ENCODE results near the gene SLC25A39.
"Not testable (repeated sequence)": the region's sequence is repeated elsewhere in the genome, so short reads cannot be mapped to it uniquely, and the experiment has no call there.

SLC25A39 gene

GRCh38 chr17:44353672-44354331, 29.2 kb upstream of the SLC25A39 start:
- DNase-seq: no peak

GRCh38 chr17:44352828-44353671, 28.4 kb upstream of the SLC25A39 start:
- no peak for DNase-seq

- DNase-seq: no peak
Observed at GRCh38 chr17:44351961-44352827, 27.6 kb upstream of the SLC25A39 start.

GRCh38 chr17:44351464-44351863, 26.8 kb upstream of the SLC25A39 start:
- no peak for DNase-seq

GRCh38 chr17:44350733-44351226, 26.2 kb upstream of the SLC25A39 start:
- DNase-seq: peak; percentile 45

- DNase-seq: no peak
Observed at GRCh38 chr17:44349553-44350070, 25.0 kb upstream of the SLC25A39 start.

- DNase-seq: no peak
Observed at GRCh38 chr17:44348988-44349364, 24.4 kb upstream of the SLC25A39 start.

- no peak for DNase-seq
Observed at GRCh38 chr17:44348234-44348987, 23.8 kb upstream of the SLC25A39 start.

- not testable (repeated sequence) for DNase-seq
Observed at GRCh38 chr17:44347206-44348055, 22.8 kb upstream of the SLC25A39 start.

GRCh38 chr17:44346064-44346844, 21.6 kb upstream of the SLC25A39 start:
- DNase-seq: no peak

GRCh38 chr17:44345454-44346026, 20.9 kb upstream of the SLC25A39 start:
- peak; percentile 64 for DNase-seq

- DNase-seq: peak; percentile 98
Observed at GRCh38 chr17:44344939-44345453, 20.4 kb upstream of the SLC25A39 start, which contains the start of gene GRN. Gene GRN (plus strand): TSS chr17:44345302. CDS start chr17:44349165, 3,863 bp downstream.

- no peak for DNase-seq
Observed at GRCh38 chr17:44343510-44344209, 19.0 kb upstream of the SLC25A39 start.

- DNase-seq: not testable (repeated sequence)
Observed at GRCh38 chr17:44340553-44340952, 15.9 kb upstream of the SLC25A39 start.

GRCh38 chr17:44338702-44339101, 14.1 kb upstream of the SLC25A39 start:
- DNase-seq: no peak

- no peak for DNase-seq
Observed at GRCh38 chr17:44335968-44336367, 11.3 kb upstream of the SLC25A39 start.

- DNase-seq: no peak
Observed at GRCh38 chr17:44335564-44335963, 10.9 kb upstream of the SLC25A39 start.

- DNase-seq: no peak
Observed at GRCh38 chr17:44334727-44335126, 10.1 kb upstream of the SLC25A39 start.

- no peak for DNase-seq
Observed at GRCh38 chr17:44334315-44334714, 9.7 kb upstream of the SLC25A39 start.
